GM18519 (cell line): Measurements from ENCODE around the gene ADH7.

Source experiments
- ATAC-seq: cut with Tn5 transposase; IDR thresholded peaks from one replicate; pipeline ENCODE4 v1.9.1; 2021; ENCODE audit warnings: mild to moderate bottlenecking, moderate library complexity; ENCODE audit not compliant: unreplicated experiment, low FRiP score

ADH7 gene

GRCh38 chr4:99435154-99435553, at the start of gene ADH7:
Gene ADH7 (minus strand): TSS chr4:99435342. CDS start chr4:99435233, 109 bp downstream.
- no peak for ATAC-seq

DNA sequence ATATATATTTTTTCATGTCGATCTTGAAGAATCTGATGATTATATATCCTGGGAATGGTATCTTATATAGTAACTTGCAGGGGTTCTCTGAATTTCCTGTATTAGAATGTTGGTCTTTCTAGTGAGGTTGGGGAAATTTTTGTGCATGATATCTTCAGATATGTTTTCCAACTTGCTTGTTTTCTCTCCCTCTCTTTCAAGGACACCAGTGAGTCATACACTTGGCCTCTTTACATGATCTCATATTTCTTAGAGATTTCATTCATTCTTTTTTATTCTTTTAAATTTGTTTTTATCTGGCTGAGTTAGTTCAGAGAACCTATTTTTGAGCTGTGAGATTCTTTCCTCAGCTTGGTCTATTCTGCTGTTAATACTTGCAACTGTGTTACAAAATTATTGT, 48.5 kb upstream of the ADH7 start:
- ATAC-seq: no peak

DNA sequence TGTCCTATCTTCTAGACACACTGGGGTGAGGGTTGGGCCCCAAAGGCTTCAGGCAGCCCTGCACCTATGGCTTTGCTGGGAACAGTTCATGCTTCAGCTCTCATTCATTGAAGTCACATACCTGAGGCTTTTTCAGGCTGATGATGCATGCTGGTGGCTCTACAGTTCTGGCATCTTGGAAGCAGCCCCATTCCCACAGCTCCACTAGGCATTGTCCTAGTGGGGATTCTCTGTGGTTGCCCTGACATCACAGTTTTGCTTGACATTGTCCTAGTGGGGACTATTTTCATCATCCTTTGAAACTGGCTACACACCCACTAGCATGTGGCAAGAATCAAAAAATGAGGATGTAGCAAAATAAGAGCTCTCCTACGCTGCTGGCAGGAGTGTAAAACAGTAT, 38.0 kb upstream of the ADH7 start:
- no peak for ATAC-seq

DNA sequence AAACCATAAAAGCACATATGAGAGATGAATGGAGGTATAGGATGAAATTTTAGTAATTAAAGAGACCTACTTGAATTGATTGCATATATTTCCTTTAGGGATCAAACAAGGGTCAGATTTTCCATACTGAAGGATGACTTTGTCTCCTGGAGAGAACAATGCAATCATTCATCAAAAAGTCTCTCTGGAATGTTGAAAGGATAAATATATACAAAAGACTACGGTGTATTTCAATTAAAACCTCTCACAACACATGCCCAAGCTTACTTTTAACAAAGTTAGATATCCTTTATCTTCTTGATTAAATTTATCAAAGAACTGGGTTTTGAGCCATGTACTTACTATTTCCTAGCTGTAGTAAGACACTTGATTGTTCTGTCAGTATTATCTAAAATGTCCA, 36.8 kb upstream of the ADH7 start:
- no peak for ATAC-seq

GRCh38 chr4:99471349-99471748, 36.2 kb upstream of the ADH7 start:
- no peak for ATAC-seq

DNA sequence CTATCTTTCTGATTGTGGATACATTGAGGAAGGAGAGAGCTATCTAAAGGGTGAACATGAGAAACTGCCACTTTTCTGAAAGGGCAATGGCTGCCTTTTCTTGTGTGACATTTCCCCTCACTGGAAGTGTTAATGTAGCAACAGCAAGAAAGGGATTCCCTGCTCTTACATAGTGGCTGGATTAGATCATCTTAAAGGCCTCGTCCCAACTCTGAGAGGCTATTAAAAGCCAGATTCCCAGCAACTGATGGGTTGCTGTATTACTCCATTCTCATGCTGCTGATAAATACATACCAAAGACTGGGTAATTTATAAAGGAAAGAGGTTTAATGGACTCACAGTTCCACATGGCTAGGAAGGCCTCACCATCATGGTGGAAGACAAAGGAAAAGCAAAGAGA, 33.7 kb upstream of the ADH7 start:
- ATAC-seq: no peak

DNA sequence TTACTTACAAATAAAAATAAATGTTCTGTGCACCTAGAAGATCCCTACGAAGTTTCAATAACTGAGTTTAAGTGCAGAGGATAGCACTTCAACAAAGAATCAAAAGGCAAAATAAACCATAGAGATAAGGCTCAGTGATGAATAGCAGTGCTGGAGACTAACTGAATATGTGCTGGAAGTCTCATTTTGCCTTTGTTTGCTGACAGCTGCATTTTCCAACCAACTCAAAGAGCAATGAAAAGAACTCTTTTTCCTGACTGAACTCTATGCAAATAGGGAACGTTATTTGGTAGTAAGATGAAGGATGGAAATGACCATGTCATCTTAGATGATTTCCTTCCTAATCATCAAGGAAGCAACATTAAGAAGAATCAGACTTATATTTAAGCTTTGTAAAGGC, 32.7 kb upstream of the ADH7 start:
- ATAC-seq: no peak

- ATAC-seq: no peak
These were observed 28.4 kb upstream of the ADH7 start for GRCh38 chr4:99463566-99463965.

DNA sequence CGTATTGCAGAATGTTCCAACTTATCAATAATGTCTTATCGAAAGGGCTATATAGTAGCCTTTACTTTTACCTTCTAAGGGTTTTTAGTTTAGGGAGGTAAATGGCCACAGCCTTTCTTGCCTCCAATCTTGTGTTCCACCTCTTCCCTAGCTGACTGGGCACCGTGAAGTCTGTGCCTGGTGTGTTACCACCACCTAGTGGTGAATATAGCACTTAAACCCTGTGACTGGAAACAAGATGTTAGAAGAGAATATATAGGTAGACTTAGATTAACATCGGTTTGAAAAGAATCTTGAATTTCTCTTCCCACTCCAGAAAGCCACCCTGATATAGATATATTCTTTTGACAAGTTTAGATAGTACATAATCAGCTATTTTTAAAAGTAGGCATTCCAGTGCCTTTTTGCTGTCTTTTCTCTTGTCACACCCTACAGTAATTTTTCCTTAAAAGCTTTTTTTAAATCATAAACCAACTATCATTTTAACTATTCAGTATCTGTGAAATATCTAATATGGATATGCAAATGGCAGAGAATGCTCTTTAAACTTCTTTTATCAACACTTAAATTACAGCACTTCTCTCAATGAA, 27.8 kb upstream of the ADH7 start:
- ATAC-seq: peak; percentile 93

- ATAC-seq: no peak
These were observed 26.7 kb upstream of the ADH7 start for GRCh38 chr4:99461623-99462401.

DNA sequence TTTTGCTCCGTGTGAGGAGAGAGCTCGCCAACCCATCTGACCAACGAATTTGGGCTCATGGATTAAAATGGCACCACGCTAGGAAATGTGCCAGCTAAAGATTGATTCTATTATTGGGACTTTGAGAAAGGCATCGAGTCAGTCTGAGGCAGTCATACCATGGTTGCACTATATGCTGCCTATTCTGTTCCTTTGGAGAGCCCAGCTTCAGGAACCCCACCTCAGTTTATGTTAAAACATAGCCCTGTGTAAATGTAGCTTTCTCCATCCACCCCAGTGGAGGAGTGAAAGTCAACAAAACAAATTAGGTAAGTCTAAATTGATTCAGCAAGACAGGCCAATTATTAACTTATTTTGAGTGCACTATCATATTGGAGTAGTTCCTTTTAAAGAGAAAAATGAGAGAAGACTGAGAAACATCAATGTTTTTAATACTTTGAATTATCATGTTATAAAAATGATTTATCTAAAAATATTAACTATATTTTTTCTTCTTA, 24.5 kb upstream of the ADH7 start:
- no peak for ATAC-seq

GRCh38 chr4:99458911-99459447, 23.8 kb upstream of the ADH7 start:
- ATAC-seq: no peak

DNA sequence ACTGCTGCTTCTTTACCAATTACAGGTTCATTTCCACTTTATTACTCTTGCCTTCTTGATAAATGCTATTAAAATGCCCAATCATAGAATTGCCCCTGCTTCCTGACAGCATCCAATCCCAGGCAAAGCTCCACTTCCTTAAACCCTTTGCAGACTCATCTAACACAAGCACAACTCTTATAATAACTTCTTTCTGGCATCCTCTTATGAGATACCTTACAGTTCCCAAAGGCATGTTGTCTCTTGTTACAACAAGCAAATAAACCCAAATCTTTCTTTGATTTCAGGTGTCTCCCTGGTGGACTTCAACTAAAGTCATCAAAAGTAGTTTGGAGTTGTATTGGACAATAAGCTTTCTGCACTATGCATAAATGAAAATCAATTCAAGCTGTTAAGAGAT, 22.5 kb upstream of the ADH7 start:
- no peak for ATAC-seq

GRCh38 chr4:99457270-99457669, 22.1 kb upstream of the ADH7 start:
- no peak for ATAC-seq

- peak; percentile 5 for ATAC-seq
These were observed 12.4 kb upstream of the ADH7 start for GRCh38 chr4:99447513-99447912.

DNA sequence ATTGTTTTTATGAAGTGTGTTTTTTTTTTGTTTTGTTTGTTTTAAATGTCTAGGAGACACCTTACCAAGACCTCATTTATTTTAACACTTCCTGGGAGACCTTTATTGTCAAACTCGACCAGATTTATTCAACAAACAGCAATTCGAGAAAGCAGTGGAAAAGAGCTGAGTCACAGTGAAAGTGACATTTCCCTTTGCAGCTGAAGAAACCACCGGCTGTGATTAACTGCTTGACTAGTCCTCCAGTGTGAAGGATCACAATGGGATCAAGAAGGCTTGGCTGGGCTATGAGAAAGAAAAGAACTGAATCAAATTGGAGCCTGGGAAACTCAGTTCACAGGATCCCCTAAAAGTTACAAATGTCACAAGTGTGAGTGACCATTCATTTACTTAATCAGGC, 11.9 kb upstream of the ADH7 start:
- peak; percentile 90 for ATAC-seq

- ATAC-seq: no peak
These were observed 3.3 kb upstream of the ADH7 start for GRCh38 chr4:99438405-99438780.

DNA sequence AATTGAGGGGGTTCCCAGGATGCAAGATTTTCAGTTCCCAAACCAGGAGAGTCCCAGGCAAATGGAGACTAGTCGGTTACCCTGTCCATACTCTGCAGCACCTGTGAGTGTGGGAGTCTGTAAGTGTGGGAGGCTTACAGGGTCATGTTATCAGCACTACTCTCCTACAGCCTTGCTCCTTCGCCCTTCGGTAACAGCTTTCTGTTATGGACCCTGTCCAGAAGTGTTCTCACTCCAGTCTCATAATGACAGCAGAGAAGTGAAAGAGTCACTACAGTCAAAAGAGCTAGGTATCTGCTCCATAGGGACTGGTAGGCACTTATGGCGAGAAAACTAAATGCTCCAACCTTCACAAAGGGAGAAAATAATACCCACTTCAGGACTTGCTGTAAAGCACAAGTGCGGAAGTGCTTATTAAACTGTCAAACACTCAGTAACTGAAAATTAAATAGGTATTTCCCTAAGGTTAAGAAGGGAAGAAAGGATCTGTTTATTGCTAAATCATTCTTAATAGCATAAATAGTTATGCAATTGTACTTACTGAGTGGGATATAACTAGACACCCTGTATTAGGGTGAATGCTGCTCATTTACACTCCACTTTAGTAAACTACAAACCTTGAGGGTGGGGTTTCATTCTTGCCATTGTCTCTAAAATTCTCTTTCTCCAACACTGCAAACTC, 2.7 kb upstream of the ADH7 start:
- ATAC-seq: no peak

GRCh38 chr4:99436976-99437722, 2.0 kb upstream of the ADH7 start:
- ATAC-seq: no peak

DNA sequence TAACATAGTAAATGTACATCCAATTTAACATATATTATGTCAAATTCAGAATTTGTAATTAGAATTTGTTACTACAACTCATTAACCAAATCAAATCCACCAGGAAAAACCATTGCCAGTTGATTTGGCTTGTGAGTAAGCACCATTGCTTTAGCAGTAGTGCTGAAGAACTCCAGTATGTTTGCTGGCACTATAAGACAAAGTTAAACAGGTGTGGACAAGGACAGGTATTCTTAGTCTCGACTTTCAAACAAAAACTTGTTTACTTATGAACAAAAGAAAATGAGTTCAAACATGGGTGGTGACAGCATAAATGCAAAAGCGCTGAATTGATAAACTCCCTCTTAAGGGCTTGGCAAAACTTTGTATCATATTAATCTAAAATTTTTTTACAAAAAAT, 1.3 kb upstream of the ADH7 start:
- ATAC-seq: no peak

DNA sequence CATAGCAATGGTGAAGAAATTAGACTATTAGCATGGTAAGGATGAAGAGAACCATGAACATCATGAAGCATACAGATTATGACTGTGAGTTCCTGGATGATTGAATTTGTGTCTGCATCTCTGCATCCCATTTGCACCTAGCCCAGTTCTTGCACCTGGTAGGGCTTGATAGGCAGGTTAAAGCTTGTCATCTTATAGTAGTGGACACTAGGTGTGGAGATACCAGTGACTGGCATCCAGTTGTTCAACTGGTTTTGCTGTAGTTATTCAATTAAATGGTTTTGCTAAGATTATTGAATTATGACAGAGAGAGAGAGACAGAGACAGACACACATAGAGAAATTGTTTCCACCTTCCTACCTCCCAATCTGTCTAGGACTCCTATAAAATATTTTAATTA, 5.0 kb downstream of the ADH7 start:
- no peak for ATAC-seq
